ENCODE data around the gene GNAS.

GRCh38 chr20:58869662-58870227 is 17.2 kb downstream of the GNAS start:
- TF ChIP-seq POLR2AphosphoS5 (IDR thresholded peaks at IDR 0.05) (no peak), POLR2A (IDR thresholded peaks at IDR 0.05) (no peak), CTCF (IDR thresholded peaks at IDR 0.05 in 8 of 11, conservative IDR thresholded peaks at IDR 0.05 in 3 of 11) (no peak)
